Tongue (tissue), 2 donors: ENCODE data around the gene STXBP4. TPM values are rescaled to one million over a fixed set of nuclear protein-coding genes. Genes with fewer than 3 reads are reported as not detected.

ENCODE experiments used
- DNase-seq: peaks from one replicate; pipeline ENCODE4 v3.0.0-alpha.2; 2015
- total RNA-seq: library from RNA; depleted of rRNA; stranded (reverse); fragments of >200 nt; gene quantifications from one replicate; pipeline ENCODE4 v1.2.3, GENCODE V29; 2014

Gene STXBP4
- total RNA-seq, 1 donor from 2014 or later, result 28.4 TPM

- no peak for DNase-seq
These were observed 153.5 kb downstream of the STXBP4 start for GRCh38 chr17:55122114-55122513.

- DNase-seq, result no peak
These were observed 156.3 kb downstream of the STXBP4 start for GRCh38 chr17:55124730-55125360.

- DNase-seq, result no peak
These were observed 165.0 kb downstream of the STXBP4 start for GRCh38 chr17:55133583-55133982.

GRCh38 chr17:55134486-55135157 lies 166.1 kb downstream of the STXBP4 start:
- no peak for DNase-seq

GRCh38 chr17:55140809-55141208 lies 172.2 kb downstream of the STXBP4 start:
- no peak for DNase-seq

- DNase-seq, result no peak
These were observed 176.0 kb downstream of the STXBP4 start for GRCh38 chr17:55144518-55144917.

- DNase-seq, result no peak
These were observed 180.9 kb downstream of the STXBP4 start for GRCh38 chr17:55149485-55149884.

GRCh38 chr17:55152236-55152635 lies 183.7 kb downstream of the STXBP4 start:
- no peak for DNase-seq

GRCh38 chr17:55154101-55154500 lies 185.5 kb downstream of the STXBP4 start:
- no peak for DNase-seq

- no peak for DNase-seq
These were observed 187.4 kb downstream of the STXBP4 start for GRCh38 chr17:55155856-55156560.

- no peak for DNase-seq
These were observed 188.6 kb downstream of the STXBP4 start for GRCh38 chr17:55157165-55157564.

- no peak for DNase-seq
These were observed 189.9 kb downstream of the STXBP4 start for GRCh38 chr17:55158439-55158838.

GRCh38 chr17:55159251-55159650 lies 190.7 kb downstream of the STXBP4 start:
- DNase-seq, result no peak

- DNase-seq, result no peak
These were observed 191.9 kb downstream of the STXBP4 start for GRCh38 chr17:55160501-55160900.

GRCh38 chr17:55161935-55162555 lies 193.5 kb downstream of the STXBP4 start:
- DNase-seq, result no peak

GRCh38 chr17:55162556-55162946 lies 194.0 kb downstream of the STXBP4 start:
- DNase-seq, result no peak

GRCh38 chr17:55163408-55163807 lies 194.8 kb downstream of the STXBP4 start:
- DNase-seq, result no peak

- DNase-seq, result no peak
These were observed 197.9 kb downstream of the STXBP4 start for GRCh38 chr17:55166506-55166905.

- no peak for DNase-seq
These were observed 198.6 kb downstream of the STXBP4 start for GRCh38 chr17:55167024-55167725.

GRCh38 chr17:55168958-55169687 lies 200.6 kb downstream of the STXBP4 start:
- no peak for DNase-seq

- no peak for DNase-seq
These were observed 203.2 kb downstream of the STXBP4 start for GRCh38 chr17:55171634-55172328.
